HepG2 (cell line): Measurements from ENCODE around the gene LRRC32. TPM values are rescaled to one million over a fixed set of nuclear protein-coding genes. Genes with fewer than 3 reads are reported as not detected.

Source experiments
- ATAC-seq: fragments of 200-7000 bp; cut with Tn5 transposase; 3 replicates; pipeline ENCODE4 v1.9.1; 2020; ENCODE audit warnings: mild to moderate bottlenecking, moderate library complexity
- BruUV-seq: library from RNA; stranded (reverse); fragments of 400-500 nt; replicated peaks from 2 replicates; lab custom pipeline; 2021; lab: Mats Ljungman, UMichigan
- CTCF ChIA-PET: fragments of 300-600 bp; formaldehyde crosslinking; extraction: SDS; loops from one replicate; lab custom pipeline; 2021; ENCODE audit warnings: low total read pairs, inconsistent platforms, low intra/inter-chr PET ratio; lab: Yijun Ruan, JAX
- POLR2A ChIA-PET: fragments of 350-600 bp; sonication (Branson Sonifier 250); formaldehyde crosslinking; loops from one replicate; lab custom pipeline; 2020; ENCODE audit warnings: antibody characterized with exemption, inconsistent platforms; lab: Yijun Ruan, JAX
- DNase-seq: peaks from one replicate; pipeline ENCODE4 v3.0.0-alpha.2; 2015; ENCODE audit warnings: low spot score
- FAIRE-seq: peaks from 3 replicates; lab custom pipeline; 2011; peaks lifted over from hg19 to GRCh38; lab: Jason Lieb, UNC
- H2AFZ ChIP-seq: one replicate; pipeline ENCODE4 v1.6.1; 2011; ENCODE audit warnings: low read length, inconsistent platforms
- H3K27ac ChIP-seq: fragments of 300-600 bp; 3 replicates; pipeline ENCODE4 v1.8.0; 2011; ENCODE audit warnings: mixed run types, mild to moderate bottlenecking, mixed read lengths, low read length, inconsistent platforms; ENCODE audit not compliant: insufficient read depth; ENCODE audit errors: extremely low read length
- H3K27me3 ChIP-seq, 2 experiments: fragments of 200-600 bp in 1 of 2; 2 replicates in 1 of 2; 3 replicates in 1 of 2; pipeline versions ENCODE4 v1.6.0 to v1.8.0; 2011; ENCODE audit warnings: low read length in 2 of 2, mild to moderate bottlenecking in 2 of 2, moderate library complexity in 2 of 2, inconsistent platforms in 1 of 2; ENCODE audit not compliant: insufficient read depth in 2 of 2, control insufficient read depth in 1 of 2
- H3K36me3 ChIP-seq, 2 experiments: fragments of 200-600 bp in 1 of 2; replicated peaks in 1 of 2; 2 replicates in 1 of 2; 3 replicates in 1 of 2; pipeline versions ENCODE4 v1.5.1 to v1.8.0; 2011; ENCODE audit warnings: low read length in 2 of 2, inconsistent platforms in 1 of 2; ENCODE audit not compliant: insufficient read depth in 2 of 2, control insufficient read depth in 1 of 2
- H3K4me1 ChIP-seq: 2 replicates; pipeline ENCODE4 v1.5.1; 2012; ENCODE audit warnings: low read length, inconsistent platforms; ENCODE audit not compliant: insufficient read depth
- H3K4me2 ChIP-seq: 2 replicates; pipeline ENCODE4 v1.6.0; 2011; ENCODE audit warnings: low read depth, low read length, inconsistent platforms
- H3K4me3 ChIP-seq, 3 experiments: fragments of 200-600 bp in 1 of 3; sonication (generic), shearing (Covaris generic) in 1 of 3; replicated peaks in 1 of 3; 2 replicates each; pipeline ENCODE4 v1.5.1; 2011 to 2016; ENCODE audit warnings: low read length in 3 of 3, inconsistent platforms in 2 of 3, low read depth in 2 of 3, mild to moderate bottlenecking in 2 of 3, control low read depth in 1 of 3, mixed read lengths in 1 of 3; ENCODE audit not compliant: insufficient read depth in 1 of 3
- H3K79me2 ChIP-seq: one replicate; pipeline ENCODE4 v1.6.1; 2011; ENCODE audit warnings: low read length, inconsistent platforms; ENCODE audit not compliant: insufficient read depth
- H3K9ac ChIP-seq: 2 replicates; pipeline ENCODE4 v1.6.0; 2011; ENCODE audit warnings: mild to moderate bottlenecking, low read depth, low read length, inconsistent platforms; ENCODE audit not compliant: insufficient read depth
- H3K9me3 ChIP-seq: 2 replicates; pipeline ENCODE4 v1.5.1; 2012; ENCODE audit warnings: mild to moderate bottlenecking, low read length
- H4K20me1 ChIP-seq: 2 replicates; pipeline ENCODE4 v1.6.0; 2011; ENCODE audit warnings: inconsistent platforms, mild to moderate bottlenecking, low read length, moderate library complexity; ENCODE audit not compliant: insufficient read depth
- AGO2 ChIP-seq: fragments of 200-400 bp; formaldehyde crosslinking; optimal IDR thresholded peaks from 2 replicates; pipeline ENCODE3; 2017; ENCODE audit warnings: mild to moderate bottlenecking, low read depth, low read length, moderate library complexity
- ARHGAP35 ChIP-seq: sonication (generic); formaldehyde crosslinking; IDR thresholded peaks from 2 replicates; pipeline ENCODE4 v1.9.0; 2022; ENCODE audit warnings: mild to moderate bottlenecking, inconsistent platforms, moderate library complexity, missing genetic modification reagents, borderline replicate concordance
- CENPT ChIP-seq: sonication (generic); formaldehyde crosslinking; IDR thresholded peaks from 2 replicates; pipeline ENCODE4 v1.8.0; 2022; ENCODE audit warnings: low read depth, mild to moderate bottlenecking, moderate library complexity, missing genetic modification reagents
- E2F2 ChIP-seq: sonication (generic); formaldehyde crosslinking; IDR thresholded peaks from 2 replicates; pipeline ENCODE4 v1.4.0; 2020; ENCODE audit warnings: missing genetic modification reagents, borderline replicate concordance
- EHMT2 ChIP-seq: fragments of 200-600 bp; sonication (generic); IDR thresholded peaks from 2 replicates; pipeline ENCODE4 v1.7.0; 2017; ENCODE audit warnings: antibody characterized with exemption, low read depth, low read length, borderline replicate concordance
- IRF2 ChIP-seq: IDR thresholded peaks from 2 replicates; pipeline ENCODE4 v1.6.1; 2018; ENCODE audit warnings: missing genetic modification reagents, missing compliant biosample characterization
- NFKB2 ChIP-seq: sonication (generic); formaldehyde crosslinking; IDR thresholded peaks from 2 replicates; pipeline ENCODE4 v1.4.0; 2020; ENCODE audit warnings: missing genetic modification reagents, borderline replicate concordance
- POLR2AphosphoS2 ChIP-seq: IDR thresholded peaks from 2 replicates; pipeline ENCODE4 v1.6.1; 2011; ENCODE audit warnings: low read depth, low read length, improper control_type of control experiment
- ZFP41 ChIP-seq: sonication (generic); formaldehyde crosslinking; IDR thresholded peaks from 2 replicates; pipeline ENCODE4 v1.4.0; 2020; ENCODE audit warnings: mild to moderate bottlenecking, missing genetic modification reagents, borderline replicate concordance
- WGBS: methylation state at CpG from one replicate; pipeline ENCODE4 v1.1.6; 2017; ENCODE audit warnings: low lambda C conversion rate; 5-methylcytosine and 5-hydroxymethylcytosine counted together
- in situ Hi-C: cut with HindIII; loops from 2 replicates; pipeline ENCODE4 v1.10.0; 2017; ENCODE audit warnings: low pct_unique_long_range_greater_than_20kb; ENCODE audit not compliant: extremely low pct_ligation_motif_present
- intact Hi-C: fragments of 100-400 bp; cut with micrococcal nuclease; formaldehyde crosslinking; loops from one replicate; pipeline ENCODE4 v1.10.0; 2022; ENCODE audit not compliant: unreplicated experiment
- polyA plus RNA-seq, 8 experiments: library from polyadenylated mRNA; depleted of rRNA in 3 of 8; stranded (reverse) in 7 of 8; unstranded in 1 of 8; fragments of >200 nt; fragmentation: Illumina TruSeq in 4 of 8; extraction: Trizol in 4 of 8; gene quantifications; 2 replicates each; pipeline versions ENCODE4 v1.2.1 to v1.2.3, GENCODE V29; 2011 to 2016; ENCODE audit warnings: low read depth in 4 of 8, missing spikeins in 1 of 8, mixed read lengths in 1 of 8; ENCODE audit not compliant: insufficient read depth in 1 of 8
- total RNA-seq, 5 experiments: library from RNA; depleted of rRNA; stranded (reverse); fragments of >200 nt; fragmentation: Illumina TruSeq; extraction: Trizol; gene quantifications; 2 replicates each; pipeline ENCODE4 v1.2.3, GENCODE V29; 2016; ENCODE audit warnings: low read depth in 1 of 5
- TF ChIP-seq, protein P1 (sequence below): sonication (generic); formaldehyde crosslinking; IDR thresholded peaks from 2 replicates; pipeline ENCODE4 v1.4.0; 2020; ENCODE audit warnings: missing genetic modification reagents
- TF ChIP-seq, protein P2 (sequence below): sonication (generic); formaldehyde crosslinking; IDR thresholded peaks from 2 replicates; pipeline ENCODE4 v1.9.0; 2022; ENCODE audit warnings: low read depth, missing genetic modification reagents

LRRC32 gene
- total and polyA plus RNA-seq, 2 of the 13 experiments (the other 11 are each of a cell fraction or from before 2014, with no cell fraction given), result 0.07 TPM; not detected in 1

GRCh38 chr11:76654980-76655379 lies 15.6 kb downstream of the LRRC32 start:
- H2AFZ ChIP-seq, result no peak overlapping the region

More at GRCh38 chr11:76654980-76655379, 15.6 kb downstream of the LRRC32 start:
- Histone ChIP-seq H3K9ac (no peak overlapping the region), H4K20me1 (no peaks in the 10 kb centered on the region), H3K79me2 (no peaks in the 10 kb centered on the region), H3K4me2 (no peak overlapping the region), H3K9me3 (no peaks in the 10 kb centered on the region), H3K36me3 (no peaks in the 10 kb centered on the region), H3K4me3 (no peak overlapping the region), H3K27me3 (peaks cover 3 to 38% of the 10 kb centered on the region in 2 experiments), H3K4me1 (no peaks in the 10 kb centered on the region), H3K27ac (no peak overlapping the region)
- CTCF ChIA-PET, result no interaction called here
- TF ChIP-seq ARHGAP35 (no peak), EHMT2 (no peak), NFKB2 (CRISPR knock-in tag) (no peak), ZFP41 (CRISPR knock-in tag) (no peak), IRF2 (CRISPR knock-in tag) (no peak), AGO2 (no peak), E2F2 (CRISPR knock-in tag) (no peak), CENPT (CRISPR knock-in tag) (no peak), POLR2AphosphoS2 (no peak)
- TF ChIP-seq, protein P1, sequence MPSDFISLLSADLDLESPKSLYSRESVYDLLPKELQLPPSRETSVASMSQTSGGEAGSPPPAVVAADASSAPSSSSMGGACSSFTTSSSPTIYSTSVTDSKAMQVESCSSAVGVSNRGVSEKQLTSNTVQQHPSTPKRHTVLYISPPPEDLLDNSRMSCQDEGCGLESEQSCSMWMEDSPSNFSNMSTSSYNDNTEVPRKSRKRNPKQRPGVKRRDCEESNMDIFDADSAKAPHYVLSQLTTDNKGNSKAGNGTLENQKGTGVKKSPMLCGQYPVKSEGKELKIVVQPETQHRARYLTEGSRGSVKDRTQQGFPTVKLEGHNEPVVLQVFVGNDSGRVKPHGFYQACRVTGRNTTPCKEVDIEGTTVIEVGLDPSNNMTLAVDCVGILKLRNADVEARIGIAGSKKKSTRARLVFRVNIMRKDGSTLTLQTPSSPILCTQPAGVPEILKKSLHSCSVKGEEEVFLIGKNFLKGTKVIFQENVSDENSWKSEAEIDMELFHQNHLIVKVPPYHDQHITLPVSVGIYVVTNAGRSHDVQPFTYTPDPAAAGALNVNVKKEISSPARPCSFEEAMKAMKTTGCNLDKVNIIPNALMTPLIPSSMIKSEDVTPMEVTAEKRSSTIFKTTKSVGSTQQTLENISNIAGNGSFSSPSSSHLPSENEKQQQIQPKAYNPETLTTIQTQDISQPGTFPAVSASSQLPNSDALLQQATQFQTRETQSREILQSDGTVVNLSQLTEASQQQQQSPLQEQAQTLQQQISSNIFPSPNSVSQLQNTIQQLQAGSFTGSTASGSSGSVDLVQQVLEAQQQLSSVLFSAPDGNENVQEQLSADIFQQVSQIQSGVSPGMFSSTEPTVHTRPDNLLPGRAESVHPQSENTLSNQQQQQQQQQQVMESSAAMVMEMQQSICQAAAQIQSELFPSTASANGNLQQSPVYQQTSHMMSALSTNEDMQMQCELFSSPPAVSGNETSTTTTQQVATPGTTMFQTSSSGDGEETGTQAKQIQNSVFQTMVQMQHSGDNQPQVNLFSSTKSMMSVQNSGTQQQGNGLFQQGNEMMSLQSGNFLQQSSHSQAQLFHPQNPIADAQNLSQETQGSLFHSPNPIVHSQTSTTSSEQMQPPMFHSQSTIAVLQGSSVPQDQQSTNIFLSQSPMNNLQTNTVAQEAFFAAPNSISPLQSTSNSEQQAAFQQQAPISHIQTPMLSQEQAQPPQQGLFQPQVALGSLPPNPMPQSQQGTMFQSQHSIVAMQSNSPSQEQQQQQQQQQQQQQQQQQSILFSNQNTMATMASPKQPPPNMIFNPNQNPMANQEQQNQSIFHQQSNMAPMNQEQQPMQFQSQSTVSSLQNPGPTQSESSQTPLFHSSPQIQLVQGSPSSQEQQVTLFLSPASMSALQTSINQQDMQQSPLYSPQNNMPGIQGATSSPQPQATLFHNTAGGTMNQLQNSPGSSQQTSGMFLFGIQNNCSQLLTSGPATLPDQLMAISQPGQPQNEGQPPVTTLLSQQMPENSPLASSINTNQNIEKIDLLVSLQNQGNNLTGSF, result no peak
- TF ChIP-seq, protein P2, sequence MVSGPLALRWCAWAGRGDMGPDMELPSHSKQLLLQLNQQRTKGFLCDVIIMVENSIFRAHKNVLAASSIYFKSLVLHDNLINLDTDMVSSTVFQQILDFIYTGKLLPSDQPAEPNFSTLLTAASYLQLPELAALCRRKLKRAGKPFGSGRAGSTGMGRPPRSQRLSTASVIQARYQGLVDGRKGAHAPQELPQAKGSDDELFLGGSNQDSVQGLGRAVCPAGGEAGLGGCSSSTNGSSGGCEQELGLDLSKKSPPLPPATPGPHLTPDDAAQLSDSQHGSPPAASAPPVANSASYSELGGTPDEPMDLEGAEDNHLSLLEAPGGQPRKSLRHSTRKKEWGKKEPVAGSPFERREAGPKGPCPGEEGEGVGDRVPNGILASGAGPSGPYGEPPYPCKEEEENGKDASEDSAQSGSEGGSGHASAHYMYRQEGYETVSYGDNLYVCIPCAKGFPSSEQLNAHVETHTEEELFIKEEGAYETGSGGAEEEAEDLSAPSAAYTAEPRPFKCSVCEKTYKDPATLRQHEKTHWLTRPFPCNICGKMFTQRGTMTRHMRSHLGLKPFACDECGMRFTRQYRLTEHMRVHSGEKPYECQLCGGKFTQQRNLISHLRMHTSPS, result no peak
- FAIRE-seq, result no peak
- intact Hi-C loops (no loop called here), in situ Hi-C loops (no loop called here)
- DNase-seq, result no peak
- POLR2A ChIA-PET, result no interaction called here
- 35% methylated on average over 4 of the region's 4 CpGs for WGBS
- ATAC-seq, result no peak
- BruUV-seq, result no TSS peak
